Esophagus muscularis mucosa (tissue), 4 donors: ENCODE measurements around the gene NEO1. TPM values are rescaled to one million over a fixed set of nuclear protein-coding genes. Genes with fewer than 3 reads are reported as not detected.
A peak's percentile ranks its signal among the peaks of the same experiment; 100 is the strongest.

Source experiments
- DNase-seq: peaks from one replicate; pipeline ENCODE4 v3.0.0-alpha.2; 2017; ENCODE audit errors: extremely low spot score
- H3K27ac ChIP-seq, 4 donors: fragments of 200-600 bp; sonication (generic); replicated peaks in 1 of 4; 1 replicate in 3 of 4; 2 replicates in 1 of 4; pipeline ENCODE4 v1.5.1; 2016 to 2019; ENCODE audit warnings: mild to moderate bottlenecking in 1 of 4
- H3K27me3 ChIP-seq, 4 donors: fragments of 200-600 bp; sonication (generic); one replicate each; pipeline versions ENCODE4 v1.5.1 to v1.6.0; 2016 to 2019
- H3K36me3 ChIP-seq, 4 donors: fragments of 200-600 bp; sonication (generic); one replicate each; pipeline ENCODE4 v1.5.1; 2016 to 2019
- H3K4me1 ChIP-seq, 4 donors: fragments of 200-600 bp; sonication (generic); one replicate each; pipeline ENCODE4 v1.5.1; 2016 to 2019
- H3K4me3 ChIP-seq, 4 donors: fragments of 200-600 bp; sonication (generic); 1 replicate in 2 of 4; 2 replicates in 2 of 4; pipeline ENCODE4 v1.5.1; 2016 to 2019; ENCODE audit warnings: mild to moderate bottlenecking in 4 of 4, moderate library complexity in 1 of 4
- H3K9me3 ChIP-seq, 4 donors: fragments of 200-600 bp; sonication (generic); 1 replicate in 3 of 4; 2 replicates in 1 of 4; pipeline ENCODE4 v1.5.1; 2016 to 2019
- EP300 ChIP-seq: sonication (generic); formaldehyde crosslinking; IDR thresholded peaks from one replicate; pipeline ENCODE4 v1.6.1; 2017; ENCODE audit warnings: antibody characterized with exemption
- POLR2A ChIP-seq: fragments of 450-650 bp; IDR thresholded peaks from one replicate; pipeline ENCODE4 v1.6.1; 2017; ENCODE audit warnings: antibody characterized with exemption, moderate library complexity, mild to moderate bottlenecking, low read depth
- POLR2AphosphoS5 ChIP-seq, 2 donors: sonication (generic); formaldehyde crosslinking; IDR thresholded peaks; one replicate each; pipeline ENCODE4 v1.6.1; 2017; ENCODE audit warnings: antibody characterized with exemption in 2 of 2
- WGBS: methylation state at CpG from one replicate; pipeline ENCODE4 v1.1.5; 2018; 5-methylcytosine and 5-hydroxymethylcytosine counted together
- intact Hi-C: fragments of 100-400 bp; cut with DNase I; formaldehyde crosslinking; loops from one replicate; pipeline ENCODE4 v1.15.1; 2023
- total RNA-seq, 4 donors: library from RNA; depleted of rRNA; stranded (reverse); fragments of >200 nt; gene quantifications; one replicate each; pipeline versions ENCODE4 v1.1.0 to v1.2.1, GENCODE V29; 2016
- TF ChIP-seq, protein P1 (sequence below), 3 experiments: fragments of 200-600 bp in 2 of 3; fragments of 450-650 bp in 1 of 3; sonication (generic) in 2 of 3; IDR thresholded peaks; one replicate each; pipeline ENCODE4 v1.5.1; 2017 to 2019; ENCODE audit warnings: antibody characterized with exemption in 3 of 3, mild to moderate bottlenecking in 2 of 3, moderate library complexity in 1 of 3

Gene NEO1
- total RNA-seq, 4 donors from 2014 or later: 38.2 to 61.2 (median 53.5) TPM

DNA sequence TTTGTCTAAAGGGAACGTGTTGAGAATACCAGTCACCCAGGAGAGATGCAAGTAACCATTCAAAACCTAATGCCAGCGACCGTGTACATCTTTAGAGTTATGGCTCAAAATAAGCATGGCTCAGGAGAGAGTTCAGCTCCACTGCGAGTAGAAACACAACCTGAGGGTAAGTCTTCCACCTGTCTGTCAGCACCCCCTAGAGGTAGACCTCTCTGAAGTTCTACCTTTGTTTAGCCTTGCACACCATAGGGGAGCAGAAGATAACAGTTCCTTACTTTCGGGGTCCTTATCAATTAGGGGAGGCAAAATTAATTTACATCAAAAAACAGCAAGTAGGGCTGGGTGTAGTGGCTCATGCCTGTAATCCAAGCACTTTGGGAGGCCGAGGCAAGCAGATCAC, 192.1 kb downstream of the NEO1 start:
- peaks cover 0 to 25% (median 21%) of the 10 kb centered on the region in 4 donors for H3K4me1 ChIP-seq
- no peak for DNase-seq
- H3K27me3 ChIP-seq: no peaks in the 10 kb centered on the region
- H3K27ac ChIP-seq: no peak overlapping the region
- no peak overlapping the region for H3K4me3 ChIP-seq
- peaks cover 0 to 24% (median 3%) of the 10 kb centered on the region in 4 donors for H3K36me3 ChIP-seq
- intact Hi-C loops: no loop called here
- TF ChIP-seq, protein P1, sequence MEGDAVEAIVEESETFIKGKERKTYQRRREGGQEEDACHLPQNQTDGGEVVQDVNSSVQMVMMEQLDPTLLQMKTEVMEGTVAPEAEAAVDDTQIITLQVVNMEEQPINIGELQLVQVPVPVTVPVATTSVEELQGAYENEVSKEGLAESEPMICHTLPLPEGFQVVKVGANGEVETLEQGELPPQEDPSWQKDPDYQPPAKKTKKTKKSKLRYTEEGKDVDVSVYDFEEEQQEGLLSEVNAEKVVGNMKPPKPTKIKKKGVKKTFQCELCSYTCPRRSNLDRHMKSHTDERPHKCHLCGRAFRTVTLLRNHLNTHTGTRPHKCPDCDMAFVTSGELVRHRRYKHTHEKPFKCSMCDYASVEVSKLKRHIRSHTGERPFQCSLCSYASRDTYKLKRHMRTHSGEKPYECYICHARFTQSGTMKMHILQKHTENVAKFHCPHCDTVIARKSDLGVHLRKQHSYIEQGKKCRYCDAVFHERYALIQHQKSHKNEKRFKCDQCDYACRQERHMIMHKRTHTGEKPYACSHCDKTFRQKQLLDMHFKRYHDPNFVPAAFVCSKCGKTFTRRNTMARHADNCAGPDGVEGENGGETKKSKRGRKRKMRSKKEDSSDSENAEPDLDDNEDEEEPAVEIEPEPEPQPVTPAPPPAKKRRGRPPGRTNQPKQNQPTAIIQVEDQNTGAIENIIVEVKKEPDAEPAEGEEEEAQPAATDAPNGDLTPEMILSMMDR (IDR thresholded peaks at IDR 0.05): no peak
- TF ChIP-seq POLR2AphosphoS5 (IDR thresholded peaks at IDR 0.05) (no peak), POLR2A (no peak), EP300 (no peak)
- 78% methylated on average over 6 of the region's 6 CpGs for WGBS
- H3K9me3 ChIP-seq: no peaks in the 10 kb centered on the region

DNA sequence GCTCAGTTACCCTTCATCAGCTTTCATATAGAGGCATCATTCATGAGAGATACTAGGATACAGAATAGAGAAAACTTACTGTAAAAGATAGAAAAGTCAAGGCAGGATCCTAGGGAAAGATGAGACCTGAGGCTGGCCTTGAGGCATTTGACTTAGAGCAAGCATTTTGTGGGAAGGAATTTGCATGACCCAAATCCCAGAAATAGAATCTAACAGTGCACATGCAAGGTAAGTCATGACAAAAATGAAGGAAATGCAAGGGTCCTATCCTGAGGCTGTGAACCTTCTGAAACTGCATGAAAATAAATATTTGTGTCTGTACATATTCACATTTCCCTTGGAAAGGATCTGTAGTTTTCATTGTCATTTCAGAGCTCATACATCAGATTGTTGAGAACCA, 194.2 kb downstream of the NEO1 start:
- peaks cover 0 to 25% (median 21%) of the 10 kb centered on the region in 4 donors for H3K4me1 ChIP-seq
- no peak overlapping the region for H3K4me3 ChIP-seq
- no peak for DNase-seq
- H3K27me3 ChIP-seq: no peaks in the 10 kb centered on the region
- no peaks in the 10 kb centered on the region for H3K9me3 ChIP-seq
- H3K36me3 ChIP-seq: peaks cover 0 to 28% (median 3%) of the 10 kb centered on the region in 4 donors
- TF ChIP-seq EP300 (no peak), POLR2A (no peak), POLR2AphosphoS5 (IDR thresholded peaks at IDR 0.05) (no peak)
- TF ChIP-seq, protein P1 (IDR thresholded peaks at IDR 0.05): no peak
- intact Hi-C loops: no loop called here
- H3K27ac ChIP-seq: peak overlapping the region in 3 of 4 donors; percentile 22 to 38 (median 28)

DNA sequence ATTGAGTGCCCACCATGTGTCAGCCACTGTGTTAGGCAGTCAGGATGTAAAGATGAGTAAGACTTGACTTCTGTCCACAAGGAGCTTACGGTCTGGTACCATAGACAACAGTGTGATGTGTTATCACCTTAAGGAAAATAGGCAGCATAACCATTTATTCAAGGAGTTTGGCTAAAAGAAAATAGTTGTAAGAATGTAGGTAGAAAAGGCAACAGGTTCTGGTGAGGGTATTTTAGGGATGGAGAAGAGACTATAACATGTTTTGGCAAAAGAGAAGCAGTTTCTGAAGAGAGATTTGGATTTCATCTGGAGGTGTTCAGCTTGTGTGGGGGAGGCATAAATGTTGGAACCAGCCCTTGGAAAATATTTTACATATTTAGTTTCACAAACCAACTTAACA, 194.6 kb downstream of the NEO1 start:
- intact Hi-C loops: no loop called here
- Histone ChIP-seq H3K27me3 (no peaks in the 10 kb centered on the region), H3K36me3 (peaks cover 0 to 28% (median 3%) of the 10 kb centered on the region in 4 donors), H3K4me1 (peaks cover 0 to 25% (median 21%) of the 10 kb centered on the region in 4 donors), H3K27ac (peak overlapping the region; percentile 19 to 38 (median 25)), H3K4me3 (no peak overlapping the region), H3K9me3 (no peaks in the 10 kb centered on the region)
- no peak for DNase-seq
- 73% methylated on average over 1 of the region's 1 CpG for WGBS
- TF ChIP-seq, protein P1 (IDR thresholded peaks at IDR 0.05): no peak
- TF ChIP-seq EP300 (no peak), POLR2AphosphoS5 (IDR thresholded peaks at IDR 0.05) (no peak), POLR2A (no peak)

DNA sequence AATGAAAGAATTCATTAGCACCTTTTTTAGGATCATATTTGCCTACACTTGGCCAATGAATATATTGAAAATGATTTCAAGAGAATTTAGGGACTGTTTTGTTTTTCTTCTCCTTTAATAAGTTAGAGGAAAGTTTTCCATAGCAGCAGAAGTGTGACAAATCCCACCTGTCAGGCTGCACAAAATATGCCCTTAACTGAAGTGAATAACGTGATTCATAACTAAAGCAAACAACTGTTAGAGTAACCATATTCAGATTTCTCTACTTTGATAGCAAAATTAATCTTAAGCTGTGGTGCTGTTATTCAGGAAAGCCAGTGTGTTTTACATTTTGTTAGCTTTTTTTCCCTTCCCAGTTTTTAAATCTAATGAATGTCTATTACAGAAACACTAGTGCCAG, 195.1 kb downstream of the NEO1 start:
- TF ChIP-seq POLR2AphosphoS5 (IDR thresholded peaks at IDR 0.05): no peak
- no peak for TF ChIP-seq POLR2A
- no peak for TF ChIP-seq EP300
- TF ChIP-seq, protein P1 (IDR thresholded peaks at IDR 0.05): no peak
- Histone ChIP-seq H3K27ac (peak overlapping the region; percentile 19 to 38 (median 25)), H3K27me3 (no peaks in the 10 kb centered on the region), H3K4me3 (no peak overlapping the region), H3K9me3 (no peaks in the 10 kb centered on the region), H3K36me3 (peaks cover 0 to 28% (median 3%) of the 10 kb centered on the region in 4 donors), H3K4me1 (peaks cover 0 to 25% (median 21%) of the 10 kb centered on the region in 4 donors)
- DNase-seq: no peak
- 23% methylated on average over 1 of the region's 1 CpG for WGBS
- intact Hi-C loops: no loop called here

DNA sequence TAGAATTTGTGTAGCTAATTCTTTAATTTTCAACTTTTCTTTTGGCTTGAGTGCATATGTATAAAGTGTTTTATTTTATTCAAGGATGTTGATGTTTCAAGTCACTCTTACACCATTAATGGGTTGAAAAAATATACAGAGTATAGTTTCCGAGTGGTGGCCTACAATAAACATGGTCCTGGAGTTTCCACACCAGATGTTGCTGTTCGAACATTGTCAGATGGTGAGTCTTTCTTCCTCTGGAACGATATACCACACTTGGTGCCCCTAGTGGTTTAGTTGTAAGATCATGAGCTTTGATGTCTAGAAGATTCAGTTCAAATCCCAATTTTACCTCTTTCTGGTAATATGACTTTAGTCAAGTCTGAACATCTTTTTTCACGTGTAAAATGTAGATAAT, 197.2 kb downstream of the NEO1 start:
- TF ChIP-seq EP300 (no peak), POLR2A (no peak), POLR2AphosphoS5 (IDR thresholded peaks at IDR 0.05) (no peak)
- TF ChIP-seq, protein P1 (IDR thresholded peaks at IDR 0.05): no peak
- H3K9me3 ChIP-seq: no peaks in the 10 kb centered on the region
- H3K27ac ChIP-seq: no peak overlapping the region
- intact Hi-C loops: no loop called here
- peaks cover 0 to 31% (median 4%) of the 10 kb centered on the region in 4 donors for H3K36me3 ChIP-seq
- no peaks in the 10 kb centered on the region for H3K27me3 ChIP-seq
- DNase-seq: no peak
- no peak overlapping the region for H3K4me3 ChIP-seq
- WGBS: 60% methylated on average over 4 of the region's 4 CpGs
- H3K4me1 ChIP-seq: peaks cover 0 to 25% (median 21%) of the 10 kb centered on the region in 4 donors
